UCSD-AML1 (cell line): ENCODE results near the gene ADGRB3.
A peak's percentile ranks its signal among the peaks of the same experiment; 100 is the strongest.
"Not testable (repeated sequence)": the region's sequence is repeated elsewhere in the genome, so short reads cannot be mapped to it uniquely, and the experiment has no call there.

Experiments used
- DNase-seq: peaks from one replicate; lab custom pipeline; 2025; ENCODE audit not compliant: unreplicated experiment; lab: John Stamatoyannopoulos, UW

Gene ADGRB3

GRCh38 chr6:68912805-68913204, 277.7 kb downstream of the ADGRB3 start:
- DNase-seq = not testable (repeated sequence)

- no peak for DNase-seq
Measured at GRCh38 chr6:68915586-68915985, 280.5 kb downstream of the ADGRB3 start.

- DNase-seq = no peak
Measured at GRCh38 chr6:68919537-68919936, 284.5 kb downstream of the ADGRB3 start.

- DNase-seq = no peak
Measured at GRCh38 chr6:68941345-68941744, 306.3 kb downstream of the ADGRB3 start.

GRCh38 chr6:68947721-68948120, 312.6 kb downstream of the ADGRB3 start:
- no peak for DNase-seq

GRCh38 chr6:68951270-68951669, 316.2 kb downstream of the ADGRB3 start:
- no peak for DNase-seq

GRCh38 chr6:68958327-68958726, 323.2 kb downstream of the ADGRB3 start:
- DNase-seq = no peak

- DNase-seq = peak; percentile 33
Measured at GRCh38 chr6:68967549-68968300, 332.6 kb downstream of the ADGRB3 start.

- no peak for DNase-seq
Measured at GRCh38 chr6:68968301-68968649, 333.2 kb downstream of the ADGRB3 start.

GRCh38 chr6:68973066-68973465, 338.0 kb downstream of the ADGRB3 start:
- no peak for DNase-seq

- DNase-seq = no peak
Measured at GRCh38 chr6:68975064-68975463, 340.0 kb downstream of the ADGRB3 start.

- no peak for DNase-seq
Measured at GRCh38 chr6:68975816-68976215, 340.7 kb downstream of the ADGRB3 start.

- no peak for DNase-seq
Measured at GRCh38 chr6:68976260-68976659, 341.2 kb downstream of the ADGRB3 start.

- DNase-seq = no peak
Measured at GRCh38 chr6:68978411-68978810, 343.3 kb downstream of the ADGRB3 start.

- not testable (repeated sequence) for DNase-seq
Measured at GRCh38 chr6:68981668-68982067, 346.6 kb downstream of the ADGRB3 start.

- no peak for DNase-seq
Measured at GRCh38 chr6:68988698-68989097, 353.6 kb downstream of the ADGRB3 start.

- no peak for DNase-seq
Measured at GRCh38 chr6:68990317-68990716, 355.2 kb downstream of the ADGRB3 start.

- DNase-seq = no peak
Measured at GRCh38 chr6:68993911-68994310, 358.8 kb downstream of the ADGRB3 start.

- no peak for DNase-seq
Measured at GRCh38 chr6:68994521-68994920, 359.4 kb downstream of the ADGRB3 start.

- DNase-seq = no peak
Measured at GRCh38 chr6:69005199-69005598, 370.1 kb downstream of the ADGRB3 start.

GRCh38 chr6:69007781-69008180, 372.7 kb downstream of the ADGRB3 start:
- DNase-seq = no peak

- DNase-seq = no peak
Measured at GRCh38 chr6:69012211-69012610, 377.1 kb downstream of the ADGRB3 start.

GRCh38 chr6:69012876-69013275, 377.8 kb downstream of the ADGRB3 start:
- DNase-seq = no peak
